ENCODE results near the gene TBCA. TPM values are rescaled to one million over a fixed set of nuclear protein-coding genes. Genes with fewer than 3 reads are reported as not detected.

The TBCA gene
- total RNA-seq, 1 experiment from 2014 or later, result 330 TPM

DNA sequence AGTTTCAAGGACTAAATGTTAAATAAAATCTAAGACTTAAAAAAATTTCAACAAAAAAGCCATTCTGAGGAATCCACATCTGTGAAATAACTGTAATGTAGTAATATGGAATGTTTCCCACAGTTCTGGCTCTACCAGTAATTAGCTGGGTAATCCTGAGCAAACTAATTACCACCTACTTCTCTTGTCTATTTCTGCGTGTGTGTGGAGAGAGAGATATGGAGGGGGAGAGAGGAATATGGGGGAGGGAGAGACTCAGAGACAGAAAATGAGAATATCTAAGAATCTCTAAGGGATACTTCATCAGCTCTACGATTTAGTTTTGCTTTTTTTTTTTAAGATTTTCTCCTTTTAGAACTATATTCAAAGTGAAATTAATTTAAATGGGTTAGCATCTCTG lies 28.0 kb downstream of the TBCA start:
- intact Hi-C loops (cut with micrococcal nuclease; ENCODE audit: unreplicated experiment), result no loop called here
- POLR2A ChIA-PET, result no interaction called here
- H3K4me1 Mint-ChIP-seq (ENCODE audit: low read depth, unreplicated experiment), result peaks cover 25% of the 10 kb centered on the region
- no peak overlapping the region for H3K4me3 ChIP-seq (ENCODE audit: low read depth, low read length)
- no peak overlapping the region for H3K27ac Mint-ChIP-seq (ENCODE audit: unreplicated experiment)
- CTCF ChIA-PET, result no interaction called here
- no peak for DNase-seq
- H3K36me3 ChIP-seq (ENCODE audit: control insufficient read depth, insufficient read depth, low read length), result no peaks in the 10 kb centered on the region; the same call in 1 of the 2 replicates
- no TSS peak for BruUV-seq (replicated peaks)
- no peaks in the 10 kb centered on the region for H3K9me3 Mint-ChIP-seq (ENCODE audit: unreplicated experiment)
- no peaks in the 10 kb centered on the region for H3K9me3 ChIP-seq
- H3K4me1 ChIP-seq, result peaks cover 23% of the 10 kb centered on the region
- TF ChIP-seq, protein P1, sequence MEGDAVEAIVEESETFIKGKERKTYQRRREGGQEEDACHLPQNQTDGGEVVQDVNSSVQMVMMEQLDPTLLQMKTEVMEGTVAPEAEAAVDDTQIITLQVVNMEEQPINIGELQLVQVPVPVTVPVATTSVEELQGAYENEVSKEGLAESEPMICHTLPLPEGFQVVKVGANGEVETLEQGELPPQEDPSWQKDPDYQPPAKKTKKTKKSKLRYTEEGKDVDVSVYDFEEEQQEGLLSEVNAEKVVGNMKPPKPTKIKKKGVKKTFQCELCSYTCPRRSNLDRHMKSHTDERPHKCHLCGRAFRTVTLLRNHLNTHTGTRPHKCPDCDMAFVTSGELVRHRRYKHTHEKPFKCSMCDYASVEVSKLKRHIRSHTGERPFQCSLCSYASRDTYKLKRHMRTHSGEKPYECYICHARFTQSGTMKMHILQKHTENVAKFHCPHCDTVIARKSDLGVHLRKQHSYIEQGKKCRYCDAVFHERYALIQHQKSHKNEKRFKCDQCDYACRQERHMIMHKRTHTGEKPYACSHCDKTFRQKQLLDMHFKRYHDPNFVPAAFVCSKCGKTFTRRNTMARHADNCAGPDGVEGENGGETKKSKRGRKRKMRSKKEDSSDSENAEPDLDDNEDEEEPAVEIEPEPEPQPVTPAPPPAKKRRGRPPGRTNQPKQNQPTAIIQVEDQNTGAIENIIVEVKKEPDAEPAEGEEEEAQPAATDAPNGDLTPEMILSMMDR (IDR thresholded peaks at IDR 0.05; ENCODE audit: insufficient read depth in 1 of 2, low read depth in 1 of 2, low read length in 1 of 2, severe bottlenecking in 1 of 2, unreplicated experiment in 1 of 2), result no peak
- no peaks in the 10 kb centered on the region for H3K27me3 ChIP-seq (replicated peaks; ENCODE audit: control insufficient read depth, insufficient read depth, low read length)
- no peaks in the 10 kb centered on the region for H3K27me3 Mint-ChIP-seq (ENCODE audit: insufficient read depth, unreplicated experiment)
- no peak overlapping the region for H3K4me3 Mint-ChIP-seq (ENCODE audit: unreplicated experiment)
- H3K36me3 Mint-ChIP-seq (ENCODE audit: insufficient read depth, unreplicated experiment), result peaks cover 12% of the 10 kb centered on the region

DNA sequence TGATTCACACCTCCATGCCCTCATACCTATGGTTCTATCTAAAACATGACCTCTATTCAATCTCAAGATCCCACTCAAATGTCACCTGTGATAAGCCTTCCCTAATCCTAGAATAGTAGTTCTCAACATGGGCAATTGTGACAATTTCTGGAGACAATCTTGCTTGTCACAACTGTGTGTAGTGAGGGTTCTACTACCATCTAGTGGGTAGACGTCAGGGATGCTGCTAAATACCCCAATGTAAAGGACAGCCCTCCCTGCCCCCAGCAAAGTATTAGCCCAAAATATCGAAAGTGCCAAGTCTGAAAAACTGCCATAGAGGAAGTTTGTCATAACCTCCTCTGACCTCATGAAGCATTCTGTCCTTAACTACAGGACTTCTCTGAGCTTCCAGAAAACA lies 32.0 kb downstream of the TBCA start:
- ChIA-PET CTCF (no interaction called here), POLR2A (no interaction called here)
- DNase-seq, result no peak
- BruUV-seq (replicated peaks), result no TSS peak
- intact Hi-C loops (cut with micrococcal nuclease; ENCODE audit: unreplicated experiment), result no loop called here
- TF ChIP-seq, protein P1 (IDR thresholded peaks at IDR 0.05; ENCODE audit: insufficient read depth in 1 of 2, low read depth in 1 of 2, low read length in 1 of 2, severe bottlenecking in 1 of 2, unreplicated experiment in 1 of 2), result no peak
- peaks cover 6% of the 10 kb centered on the region for H3K36me3 Mint-ChIP-seq (ENCODE audit: insufficient read depth, unreplicated experiment)
- Histone ChIP-seq H3K4me1 (0 out of 2 replicates have a peak, but pooled peaks cover 1% of the 10 kb centered on the region), H3K36me3 (ENCODE audit: control insufficient read depth, insufficient read depth, low read length) (no peaks in the 10 kb centered on the region; the same call in 1 of the 2 replicates), H3K9me3 (no peaks in the 10 kb centered on the region), H3K4me3 (ENCODE audit: low read depth, low read length) (no peak overlapping the region), H3K27me3 (replicated peaks; ENCODE audit: control insufficient read depth, insufficient read depth, low read length) (no peaks in the 10 kb centered on the region)
- no peaks in the 10 kb centered on the region for H3K27me3 Mint-ChIP-seq (ENCODE audit: insufficient read depth, unreplicated experiment)
- H3K4me1 Mint-ChIP-seq (ENCODE audit: low read depth, unreplicated experiment), result no peaks in the 10 kb centered on the region
- H3K9me3 Mint-ChIP-seq (ENCODE audit: unreplicated experiment), result no peaks in the 10 kb centered on the region
- H3K27ac Mint-ChIP-seq (ENCODE audit: unreplicated experiment), result no peak overlapping the region
- H3K4me3 Mint-ChIP-seq (ENCODE audit: unreplicated experiment), result no peak overlapping the region

DNA sequence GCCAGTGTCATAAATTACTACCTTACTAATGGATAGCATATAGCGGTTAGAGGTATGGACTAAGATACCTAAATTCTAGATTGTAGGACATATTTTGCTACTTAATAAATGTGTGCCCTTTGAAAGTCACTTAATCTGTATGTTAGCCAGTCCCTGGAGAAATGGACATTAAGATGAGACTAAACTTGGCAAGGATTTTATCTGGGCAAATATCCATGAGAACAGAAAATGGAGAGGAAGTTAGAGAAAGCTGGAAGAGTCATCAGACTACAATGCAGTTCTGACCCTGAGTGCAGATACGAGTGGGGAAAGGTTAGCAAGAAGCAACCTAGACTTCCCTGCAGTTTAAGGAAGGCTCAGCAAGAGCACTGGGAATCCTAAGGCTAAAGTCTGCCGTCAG lies 33.0 kb downstream of the TBCA start:
- intact Hi-C loops (cut with micrococcal nuclease; ENCODE audit: unreplicated experiment), result no loop called here
- Mint-ChIP-seq H3K27ac (ENCODE audit: unreplicated experiment) (no peak overlapping the region), H3K9me3 (ENCODE audit: unreplicated experiment) (no peaks in the 10 kb centered on the region), H3K27me3 (ENCODE audit: insufficient read depth, unreplicated experiment) (no peaks in the 10 kb centered on the region), H3K36me3 (ENCODE audit: insufficient read depth, unreplicated experiment) (peaks cover 6% of the 10 kb centered on the region), H3K4me3 (ENCODE audit: unreplicated experiment) (no peak overlapping the region), H3K4me1 (ENCODE audit: low read depth, unreplicated experiment) (no peaks in the 10 kb centered on the region)
- ChIA-PET POLR2A (no interaction called here), CTCF (no interaction called here)
- TF ChIP-seq, protein P1 (IDR thresholded peaks at IDR 0.05; ENCODE audit: insufficient read depth in 1 of 2, low read depth in 1 of 2, low read length in 1 of 2, severe bottlenecking in 1 of 2, unreplicated experiment in 1 of 2), result no peak
- no peaks in the 10 kb centered on the region for H3K4me1 ChIP-seq
- DNase-seq, result no peak
- H3K9me3 ChIP-seq, result no peaks in the 10 kb centered on the region
- no TSS peak for BruUV-seq (replicated peaks)
- H3K27me3 ChIP-seq (replicated peaks; ENCODE audit: control insufficient read depth, insufficient read depth, low read length), result no peaks in the 10 kb centered on the region
- no peak overlapping the region for H3K4me3 ChIP-seq (ENCODE audit: low read depth, low read length)
- H3K36me3 ChIP-seq (ENCODE audit: control insufficient read depth, insufficient read depth, low read length), result no peaks in the 10 kb centered on the region; the same call in 1 of the 2 replicates

All from Caco-2 (cell line).